Thyroid gland (tissue), 4 donors: ENCODE results near the gene LMO2.

Source experiments
- CTCF ChIP-seq, 6 experiments: fragments of 200-600 bp in 3 of 6; fragments of 450-650 bp in 3 of 6; sonication (generic) in 3 of 6; IDR thresholded peaks; one replicate each; pipeline ENCODE4 v1.5.1; 2016 to 2019; ENCODE audit warnings: antibody characterized with exemption in 6 of 6, mild to moderate bottlenecking in 2 of 6, inconsistent platforms in 1 of 6, moderate library complexity in 1 of 6
- POLR2A ChIP-seq, 2 donors: fragments of 450-650 bp; IDR thresholded peaks; one replicate each; pipeline ENCODE4 v1.6.1; 2017; ENCODE audit warnings: antibody characterized with exemption in 2 of 2, mild to moderate bottlenecking in 2 of 2, moderate library complexity in 1 of 2

DNA sequence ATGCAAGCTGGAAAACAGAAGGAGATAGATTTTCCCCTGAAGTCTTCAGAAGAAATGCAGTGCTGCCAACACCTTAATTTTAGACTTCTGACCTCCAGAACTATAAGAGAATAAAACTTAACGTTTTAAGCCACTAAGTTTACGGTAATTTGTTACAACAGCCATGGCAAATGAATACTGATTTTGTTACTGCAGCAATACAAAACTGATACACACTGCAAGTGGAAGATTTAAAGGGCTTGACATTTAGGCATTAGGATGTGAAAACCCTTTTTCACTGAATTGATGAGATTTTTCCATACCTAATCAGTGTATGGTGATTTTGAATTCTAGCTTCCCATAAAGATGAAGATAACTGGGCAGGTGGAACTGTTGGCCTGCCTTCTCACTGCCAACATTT lies 22.1 kb upstream of the LMO2 start:
- TF ChIP-seq CTCF (IDR thresholded peaks at IDR 0.05) (no peak), POLR2A (IDR thresholded peaks at IDR 0.05) (no peak)
